A673 (cell line): ENCODE data around the gene RNF151. TPM values are rescaled to one million over a fixed set of nuclear protein-coding genes. Genes with fewer than 3 reads are reported as not detected.

Source experiments
- BruUV-seq: library from RNA; stranded (reverse); fragments of 400-500 nt; replicated peaks from 2 replicates; lab custom pipeline; 2021; lab: Mats Ljungman, UMichigan
- CTCF ChIA-PET: fragments of 300-600 bp; sonication (Branson Sonifier 250); formaldehyde crosslinking; loops from one replicate; lab custom pipeline; 2022; ENCODE audit warnings: antibody characterized with exemption; lab: Charles Lee
- POLR2A ChIA-PET: fragments of 300-600 bp; sonication (Branson Sonifier 250); formaldehyde crosslinking; loops from one replicate; lab custom pipeline; 2022; ENCODE audit warnings: antibody characterized with exemption; ENCODE audit not compliant: low non-redundant PET; lab: Charles Lee
- DNase-seq: peaks from one replicate; pipeline ENCODE4 v3.0.0-alpha.2; 2015; ENCODE audit warnings: low spot score
- H3K27ac ChIP-seq: fragments of 200-600 bp; sonication (generic); 2 replicates; pipeline ENCODE4 v1.5.1; 2016; ENCODE audit warnings: mixed run types, low read depth, mild to moderate bottlenecking, mixed read lengths, antibody characterized with exemption, low read length; ENCODE audit not compliant: poor library complexity, severe bottlenecking
- H3K27me3 ChIP-seq: fragments of 200-600 bp; sonication (generic); replicated peaks from 2 replicates; pipeline ENCODE4 v1.6.1; 2017; ENCODE audit warnings: mixed run types, low read depth, mild to moderate bottlenecking, mixed read lengths, antibody characterized with exemption, low read length; ENCODE audit not compliant: insufficient read depth, poor library complexity
- H3K36me3 ChIP-seq: fragments of 200-600 bp; sonication (generic); 2 replicates; pipeline ENCODE4 v1.6.1; 2016; ENCODE audit warnings: mixed run types, mild to moderate bottlenecking, mixed read lengths, antibody characterized with exemption, low read length; ENCODE audit not compliant: insufficient read depth, poor library complexity, severe bottlenecking
- H3K4me1 ChIP-seq: fragments of 200-600 bp; sonication (generic); 2 replicates; pipeline ENCODE4 v1.6.1; 2017; ENCODE audit warnings: mixed run types, mild to moderate bottlenecking, mixed read lengths, antibody characterized with exemption, low read length; ENCODE audit not compliant: insufficient read depth, poor library complexity, severe bottlenecking
- H3K4me3 ChIP-seq: fragments of 200-600 bp; sonication (generic); 2 replicates; pipeline ENCODE4 v1.5.1; 2016; ENCODE audit warnings: low read depth, mixed run types, mild to moderate bottlenecking, mixed read lengths, low read length; ENCODE audit not compliant: poor library complexity, severe bottlenecking
- H3K9me3 ChIP-seq: fragments of 200-600 bp; sonication (generic); 2 replicates; pipeline ENCODE4 v1.6.1; 2016; ENCODE audit warnings: mixed run types, low read depth, mild to moderate bottlenecking, mixed read lengths, antibody characterized with exemption, low read length; ENCODE audit not compliant: poor library complexity, severe bottlenecking
- CTCF ChIP-seq: fragments of 300-800, 200-600 bp; sonication (generic); conservative IDR thresholded peaks from 2 replicates; pipeline ENCODE4 v1.5.1; 2017; ENCODE audit warnings: low read depth, mild to moderate bottlenecking, antibody characterized with exemption, low read length, moderate library complexity, mixed read lengths
- EZH2 ChIP-seq: fragments of 200-600 bp; sonication (generic); IDR thresholded peaks from 2 replicates; pipeline ENCODE4 v1.6.1; 2017; ENCODE audit warnings: borderline replicate concordance, low read depth, mild to moderate bottlenecking, mixed read lengths, antibody characterized with exemption, low read length; ENCODE audit not compliant: poor library complexity, severe bottlenecking
- intact Hi-C: fragments of 100-400 bp; cut with micrococcal nuclease; formaldehyde crosslinking; loops from one replicate; pipeline ENCODE4 v1.10.0; 2022; ENCODE audit not compliant: unreplicated experiment
- total RNA-seq: library from RNA; stranded (reverse); gene quantifications from 2 replicates; pipeline ENCODE4 v1.2.3, GENCODE V29; 2021

RNF151 gene
- total RNA-seq, 1 experiment from 2014 or later = not detected

GRCh38 chr16:1973461-1974156 lies 7.0 kb downstream of the RNF151 start:
- no peak overlapping the region for H3K27ac ChIP-seq
- TF ChIP-seq EZH2 (no peak), CTCF (no peak)
- H3K27me3 ChIP-seq = no peaks in the 10 kb centered on the region
- no TSS peak for BruUV-seq
- H3K4me3 ChIP-seq = peak overlapping the region; percentile 100
- DNase-seq = no peak
- ChIA-PET CTCF (no interaction called here), POLR2A (no interaction called here)
- peaks cover 5% of the 10 kb centered on the region for H3K4me1 ChIP-seq
- intact Hi-C loops = no loop called here
- H3K9me3 ChIP-seq = no peaks in the 10 kb centered on the region
- H3K36me3 ChIP-seq = peaks cover 27% of the 10 kb centered on the region

- Histone ChIP-seq H3K4me3 (no peak overlapping the region), H3K4me1 (peaks cover 5% of the 10 kb centered on the region), H3K27me3 (no peaks in the 10 kb centered on the region), H3K9me3 (no peaks in the 10 kb centered on the region), H3K36me3 (peaks cover 28% of the 10 kb centered on the region), H3K27ac (no peak overlapping the region)
- no TSS peak for BruUV-seq
- DNase-seq = no peak
- TF ChIP-seq EZH2 (no peak), CTCF (no peak)
- CTCF ChIA-PET = no interaction called here
- POLR2A ChIA-PET = no interaction called here
- intact Hi-C loops = no loop called here
These were observed 7.8 kb downstream of the RNF151 start for GRCh38 chr16:1974157-1975070.

- Histone ChIP-seq H3K27me3 (no peaks in the 10 kb centered on the region), H3K4me3 (no peak overlapping the region), H3K4me1 (peaks cover 5% of the 10 kb centered on the region), H3K27ac (no peak overlapping the region), H3K9me3 (no peaks in the 10 kb centered on the region), H3K36me3 (peaks cover 28% of the 10 kb centered on the region)
- BruUV-seq = no TSS peak
- no peak for DNase-seq
- TF ChIP-seq EZH2 (no peak), CTCF (no peak)
- POLR2A ChIA-PET = no interaction called here
- intact Hi-C loops = no loop called here
- CTCF ChIA-PET = no interaction called here
These were observed 9.0 kb downstream of the RNF151 start for GRCh38 chr16:1975432-1976215.
